Gastroesophageal sphincter (tissue), 4 donors: ENCODE results near the gene UBA3. TPM values are rescaled to one million over a fixed set of nuclear protein-coding genes. Genes with fewer than 3 reads are reported as not detected.

Experiments used
- ATAC-seq: fragments of 150-250 bp; one replicate; pipeline ENCODE4 v1.9.1; 2016; ENCODE audit warnings: mild to moderate bottlenecking, moderate library complexity
- H3K27ac ChIP-seq, 4 donors: fragments of 200-600 bp; sonication (generic) in 3 of 4; 1 replicate in 3 of 4; 2 replicates in 1 of 4; pipeline ENCODE4 v1.5.1; 2016 to 2019
- H3K27me3 ChIP-seq: fragments of 200-600 bp; sonication (generic); one replicate; pipeline ENCODE4 v1.5.1; 2019
- H3K36me3 ChIP-seq, 2 donors: fragments of 200-600 bp; sonication (generic); one replicate each; pipeline ENCODE4 v1.5.1; 2019; ENCODE audit warnings: control low read depth in 1 of 2
- H3K4me1 ChIP-seq, 3 donors: fragments of 200-600 bp; sonication (generic); 1 replicate in 2 of 3; 2 replicates in 1 of 3; pipeline ENCODE4 v1.5.1; 2016 to 2019; ENCODE audit warnings: control low read depth in 2 of 3
- H3K4me3 ChIP-seq, 2 donors: fragments of 200-600 bp; sonication (generic); one replicate each; pipeline ENCODE4 v1.5.1; 2019; ENCODE audit warnings: mild to moderate bottlenecking in 1 of 2, moderate library complexity in 1 of 2
- H3K9me3 ChIP-seq, 3 donors: fragments of 200-600 bp; sonication (generic); one replicate each; pipeline ENCODE4 v1.5.1; 2017 to 2019; ENCODE audit warnings: control low read depth in 2 of 3
- EP300 ChIP-seq: sonication (generic); formaldehyde crosslinking; IDR thresholded peaks from one replicate; pipeline ENCODE4 v1.6.1; 2017; ENCODE audit warnings: antibody characterized with exemption, mild to moderate bottlenecking
- POLR2A ChIP-seq, 2 donors: fragments of 450-650 bp; IDR thresholded peaks; one replicate each; pipeline ENCODE4 v1.6.1; 2017; ENCODE audit warnings: antibody characterized with exemption in 2 of 2, mild to moderate bottlenecking in 2 of 2, moderate library complexity in 1 of 2
- POLR2AphosphoS5 ChIP-seq: sonication (generic); formaldehyde crosslinking; IDR thresholded peaks from one replicate; pipeline ENCODE4 v1.6.1; 2017; ENCODE audit warnings: antibody characterized with exemption
- WGBS, 2 donors: methylation state at CpG; one replicate each; pipeline ENCODE4 v1.1.5; 2018; ENCODE audit warnings: low coverage in 1 of 2; 5-methylcytosine and 5-hydroxymethylcytosine counted together
- total RNA-seq, 4 donors: library from RNA; depleted of rRNA; stranded (reverse); fragments of >200 nt; gene quantifications; one replicate each; pipeline ENCODE4 v1.1.0, GENCODE V29; 2016
- TF ChIP-seq, protein P1 (sequence below), 4 experiments: fragments of 200-600 bp in 2 of 4; fragments of 450-650 bp in 2 of 4; sonication (generic) in 1 of 4; IDR thresholded peaks; one replicate each; pipeline ENCODE4 v1.5.1; 2017 to 2019; ENCODE audit warnings: antibody characterized with exemption in 4 of 4, mild to moderate bottlenecking in 2 of 4, moderate library complexity in 2 of 4

Gene UBA3
- total RNA-seq, 4 donors from 2014 or later, result 49.8 to 67.6 (median 54.7) TPM

DNA sequence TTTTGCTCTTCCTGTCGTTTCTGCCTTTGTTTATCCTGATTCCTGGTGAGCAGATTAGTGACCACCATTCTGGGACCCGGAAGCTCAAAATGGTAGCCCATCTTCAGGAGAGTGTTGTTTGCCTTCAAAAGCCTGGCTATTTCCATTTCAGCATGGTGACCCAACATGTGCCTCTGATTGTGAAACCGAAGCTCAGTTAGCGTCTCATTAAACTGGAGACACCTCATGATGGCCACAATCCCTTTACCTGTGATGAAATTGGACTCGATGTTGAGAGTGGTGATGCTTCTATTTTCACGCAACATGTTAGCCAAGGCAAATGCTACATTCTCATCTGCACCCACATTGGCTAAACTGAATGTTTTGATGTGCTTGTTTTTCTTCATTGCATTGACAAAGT, 39.0 kb upstream of the UBA3 start:
- no peak overlapping the region for H3K27ac ChIP-seq
- no peaks in the 10 kb centered on the region for H3K27me3 ChIP-seq
- H3K4me1 ChIP-seq, result peaks cover 0 to 17% (median 0%) of the 10 kb centered on the region in 3 donors
- ATAC-seq, result no peak
- no peaks in the 10 kb centered on the region for H3K36me3 ChIP-seq
- H3K9me3 ChIP-seq, result no peaks in the 10 kb centered on the region
- TF ChIP-seq, protein P1, sequence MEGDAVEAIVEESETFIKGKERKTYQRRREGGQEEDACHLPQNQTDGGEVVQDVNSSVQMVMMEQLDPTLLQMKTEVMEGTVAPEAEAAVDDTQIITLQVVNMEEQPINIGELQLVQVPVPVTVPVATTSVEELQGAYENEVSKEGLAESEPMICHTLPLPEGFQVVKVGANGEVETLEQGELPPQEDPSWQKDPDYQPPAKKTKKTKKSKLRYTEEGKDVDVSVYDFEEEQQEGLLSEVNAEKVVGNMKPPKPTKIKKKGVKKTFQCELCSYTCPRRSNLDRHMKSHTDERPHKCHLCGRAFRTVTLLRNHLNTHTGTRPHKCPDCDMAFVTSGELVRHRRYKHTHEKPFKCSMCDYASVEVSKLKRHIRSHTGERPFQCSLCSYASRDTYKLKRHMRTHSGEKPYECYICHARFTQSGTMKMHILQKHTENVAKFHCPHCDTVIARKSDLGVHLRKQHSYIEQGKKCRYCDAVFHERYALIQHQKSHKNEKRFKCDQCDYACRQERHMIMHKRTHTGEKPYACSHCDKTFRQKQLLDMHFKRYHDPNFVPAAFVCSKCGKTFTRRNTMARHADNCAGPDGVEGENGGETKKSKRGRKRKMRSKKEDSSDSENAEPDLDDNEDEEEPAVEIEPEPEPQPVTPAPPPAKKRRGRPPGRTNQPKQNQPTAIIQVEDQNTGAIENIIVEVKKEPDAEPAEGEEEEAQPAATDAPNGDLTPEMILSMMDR (IDR thresholded peaks at IDR 0.05), result no peak
- TF ChIP-seq POLR2AphosphoS5 (no peak), POLR2A (IDR thresholded peaks at IDR 0.05) (no peak), EP300 (no peak)
- H3K4me3 ChIP-seq, result no peak overlapping the region
- 90 to 93% methylated on average over 2 to 6 of the region's 6 CpGs for WGBS, 2 donors

DNA sequence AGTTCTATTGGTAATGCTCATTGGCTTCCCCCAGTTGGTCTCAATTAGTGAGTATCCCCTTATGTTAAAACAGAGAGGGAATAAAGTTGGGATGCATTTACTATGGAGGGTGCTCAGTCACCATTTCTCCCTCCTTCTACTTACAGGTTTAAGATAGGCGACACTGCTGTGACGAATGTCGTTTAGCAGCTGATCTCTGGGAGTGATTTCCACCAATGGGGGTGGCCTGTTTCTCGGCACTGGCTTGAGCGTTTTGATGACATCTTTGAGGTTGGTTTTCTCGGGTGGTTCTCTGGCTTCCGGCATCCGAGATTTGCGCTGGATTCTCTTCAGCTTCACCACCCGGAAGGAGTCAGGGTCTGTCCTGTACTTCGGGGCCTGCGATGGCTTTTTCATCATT, 38.4 kb upstream of the UBA3 start:
- H3K4me3 ChIP-seq, result no peak overlapping the region
- TF ChIP-seq EP300, result no peak
- TF ChIP-seq POLR2A (IDR thresholded peaks at IDR 0.05), result no peak
- TF ChIP-seq POLR2AphosphoS5, result no peak
- TF ChIP-seq, protein P1 (IDR thresholded peaks at IDR 0.05), result no peak
- H3K9me3 ChIP-seq, result no peaks in the 10 kb centered on the region
- no peaks in the 10 kb centered on the region for H3K36me3 ChIP-seq
- H3K4me1 ChIP-seq, result peaks cover 0 to 17% (median 0%) of the 10 kb centered on the region in 3 donors
- H3K27ac ChIP-seq, result no peak overlapping the region
- 91 to 96% methylated on average over 4 to 10 of the region's 12 CpGs for WGBS, 2 donors
- no peak for ATAC-seq
- no peaks in the 10 kb centered on the region for H3K27me3 ChIP-seq

DNA sequence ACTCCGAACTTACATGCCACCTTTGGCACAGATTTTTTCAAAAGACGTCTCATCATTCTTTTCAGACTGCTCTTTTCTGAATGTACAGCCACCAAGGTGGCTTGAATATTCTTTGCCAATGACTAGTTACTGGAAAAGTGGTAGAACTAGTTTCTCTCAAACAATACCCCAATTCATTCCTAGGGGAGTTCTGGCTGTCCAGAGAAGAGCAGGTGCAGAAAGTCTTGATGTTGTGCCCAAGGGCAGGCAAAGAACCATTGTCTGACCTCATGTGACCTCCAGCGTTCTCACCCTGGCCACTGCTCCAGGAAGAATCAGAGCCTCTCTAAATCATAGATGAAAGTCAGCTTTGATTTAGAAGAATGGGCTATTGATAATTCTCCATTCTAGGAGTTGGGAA, 36.7 kb upstream of the UBA3 start:
- TF ChIP-seq, protein P1 (IDR thresholded peaks at IDR 0.05), result no peak
- TF ChIP-seq POLR2A (IDR thresholded peaks at IDR 0.05), result no peak
- no peak for TF ChIP-seq POLR2AphosphoS5
- TF ChIP-seq EP300, result no peak
- H3K4me1 ChIP-seq, result peaks cover 0 to 11% (median 0%) of the 10 kb centered on the region in 3 donors
- H3K36me3 ChIP-seq, result no peaks in the 10 kb centered on the region
- no peaks in the 10 kb centered on the region for H3K27me3 ChIP-seq
- H3K9me3 ChIP-seq, result no peaks in the 10 kb centered on the region
- H3K4me3 ChIP-seq, result no peak overlapping the region
- 75 to 83% methylated on average over 2 to 3 of the region's 3 CpGs for WGBS, 2 donors
- no peak for ATAC-seq
- H3K27ac ChIP-seq, result no peak overlapping the region

DNA sequence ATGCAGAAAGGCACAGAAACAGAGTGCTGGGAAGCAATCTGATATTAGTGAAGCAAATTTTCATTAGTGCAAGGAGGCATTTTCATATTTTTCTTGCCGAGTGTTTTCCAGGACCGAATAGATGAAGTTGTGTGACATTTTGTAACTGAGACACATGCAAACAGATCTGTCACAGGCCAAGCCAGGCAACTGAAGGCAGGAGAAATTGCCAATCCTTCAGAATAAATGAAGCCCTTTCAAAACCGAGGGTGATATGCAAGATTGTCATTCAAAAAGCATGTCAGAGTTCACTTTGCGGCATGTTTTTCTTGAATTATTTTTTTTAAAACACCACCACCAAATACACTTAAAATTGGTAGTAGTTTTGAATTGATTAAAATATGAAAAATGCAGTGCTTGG, 36.0 kb upstream of the UBA3 start:
- H3K27me3 ChIP-seq, result no peaks in the 10 kb centered on the region
- WGBS, 2 donors, result 72 to 78% methylated on average over 4 of the region's 4 CpGs
- no peaks in the 10 kb centered on the region for H3K9me3 ChIP-seq
- no peak overlapping the region for H3K4me3 ChIP-seq
- ATAC-seq, result no peak
- TF ChIP-seq POLR2A (IDR thresholded peaks at IDR 0.05), result no peak
- TF ChIP-seq POLR2AphosphoS5, result no peak
- TF ChIP-seq, protein P1 (IDR thresholded peaks at IDR 0.05), result no peak
- no peak for TF ChIP-seq EP300
- peaks cover 0 to 5% (median 0%) of the 10 kb centered on the region in 3 donors for H3K4me1 ChIP-seq
- H3K36me3 ChIP-seq, result no peaks in the 10 kb centered on the region
- no peak overlapping the region for H3K27ac ChIP-seq

DNA sequence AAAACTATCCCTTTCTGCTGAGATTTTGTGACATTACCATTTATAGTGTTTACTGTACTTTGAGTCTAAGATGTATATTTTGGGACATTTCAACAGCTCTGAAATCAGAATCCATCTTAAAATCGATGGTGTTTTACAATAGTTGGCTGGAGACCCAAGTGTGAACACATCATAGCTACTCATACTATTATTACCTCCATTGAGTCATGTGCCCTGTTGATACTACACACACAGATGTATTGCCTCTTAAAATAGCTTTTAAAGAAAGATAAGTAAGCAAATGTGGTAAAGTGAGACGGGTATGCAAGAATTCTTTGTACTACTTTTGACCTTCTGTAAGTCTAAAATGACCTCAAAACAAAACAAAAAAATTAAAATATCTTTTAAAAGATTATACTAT, 35.6 kb upstream of the UBA3 start:
- Histone ChIP-seq H3K27me3 (no peaks in the 10 kb centered on the region), H3K4me1 (peaks cover 0 to 4% (median 0%) of the 10 kb centered on the region in 3 donors), H3K27ac (no peak overlapping the region), H3K4me3 (no peak overlapping the region), H3K36me3 (no peaks in the 10 kb centered on the region), H3K9me3 (no peaks in the 10 kb centered on the region)
- WGBS, 2 donors, result 44 to 67% methylated on average over 1 to 2 of the region's 2 CpGs
- no peak for TF ChIP-seq POLR2A (IDR thresholded peaks at IDR 0.05)
- TF ChIP-seq, protein P1 (IDR thresholded peaks at IDR 0.05), result no peak
- TF ChIP-seq EP300, result no peak
- no peak for TF ChIP-seq POLR2AphosphoS5
- ATAC-seq, result no peak
